SK-N-SH (cell line): Measurements from ENCODE around the gene DNM2. TPM values are rescaled to one million over a fixed set of nuclear protein-coding genes. Genes with fewer than 3 reads are reported as not detected.

ENCODE experiments used
- CTCF ChIA-PET: fragments of 300-600, 350-600 bp; formaldehyde crosslinking; extraction: SDS; loops from one replicate; lab custom pipeline; 2021; lab: Yijun Ruan, JAX
- POLR2A ChIA-PET: fragments of 350-600 bp; sonication (Branson Sonifier 250); formaldehyde crosslinking; extraction: SDS; loops from one replicate; lab custom pipeline; 2020; ENCODE audit warnings: antibody characterized with exemption, inconsistent platforms; lab: Yijun Ruan, JAX
- DNase-seq: peaks from one replicate; pipeline ENCODE4 v3.0.0; 2012
- H2AFZ ChIP-seq: fragments of 200-600 bp; sonication (generic); 2 replicates; pipeline ENCODE4 v1.8.1; 2016; ENCODE audit warnings: antibody characterized with exemption, mild to moderate bottlenecking, low read depth
- H3F3A ChIP-seq: fragments of 200-600 bp; sonication (generic); replicated peaks from 2 replicates; pipeline ENCODE3; 2016; ENCODE audit warnings: antibody characterized with exemption, mild to moderate bottlenecking; ENCODE audit not compliant: insufficient read depth
- H3K27ac ChIP-seq, 2 experiments: fragments of 200-500 bp in 1 of 2; fragments of 200-600 bp in 1 of 2; sonication (Bioruptor generic) in 1 of 2; sonication (generic), shearing (Covaris generic) in 1 of 2; 2 replicates each; pipeline versions ENCODE4 v1.5.1 to v1.6.1; 2014 to 2016; ENCODE audit warnings: low read depth in 2 of 2, inconsistent platforms in 1 of 2, low read length in 1 of 2, mild to moderate bottlenecking in 1 of 2, mixed read lengths in 1 of 2
- H3K27me3 ChIP-seq: fragments of 200-600 bp; sonication (generic), shearing (Covaris generic); 2 replicates; pipeline ENCODE4 v1.6.1; 2016; ENCODE audit warnings: mixed run types; ENCODE audit not compliant: insufficient read depth
- H3K36me3 ChIP-seq, 2 experiments: fragments of 200-500 bp in 1 of 2; fragments of 200-600 bp in 1 of 2; sonication (Bioruptor generic) in 1 of 2; sonication (generic) in 1 of 2; replicated peaks in 1 of 2; 2 replicates each; pipeline versions ENCODE3 to v1.5.1; 2014 to 2016; ENCODE audit warnings: low read length in 1 of 2, mild to moderate bottlenecking in 1 of 2; ENCODE audit not compliant: insufficient read depth in 2 of 2, control insufficient read depth in 1 of 2
- H3K4me1 ChIP-seq, 2 experiments: fragments of 200-500 bp in 1 of 2; fragments of 200-600 bp in 1 of 2; sonication (Bioruptor generic) in 1 of 2; sonication (generic), shearing (Covaris generic) in 1 of 2; 2 replicates each; pipeline versions ENCODE4 v1.5.1 to v1.6.1; 2014 to 2016; ENCODE audit warnings: low read depth in 1 of 2, low read length in 1 of 2, mixed run types in 1 of 2; ENCODE audit not compliant: insufficient read depth in 2 of 2, control insufficient read depth in 1 of 2
- H3K4me2 ChIP-seq: fragments of 200-600 bp; sonication (generic), shearing (Covaris generic); 2 replicates; pipeline ENCODE4 v1.6.1; 2017; ENCODE audit warnings: mixed run types
- H3K4me3 ChIP-seq, 2 experiments: fragments of 200-500 bp in 1 of 2; fragments of 200-600 bp in 1 of 2; sonication (Bioruptor generic) in 1 of 2; sonication (generic), shearing (Covaris generic) in 1 of 2; 2 replicates each; pipeline versions ENCODE4 v1.5.1 to v1.8.1; 2014 to 2016; ENCODE audit warnings: low read depth in 2 of 2, inconsistent platforms in 1 of 2, low read length in 1 of 2, mild to moderate bottlenecking in 1 of 2, mixed read lengths in 1 of 2, moderate library complexity in 1 of 2
- H3K79me2 ChIP-seq: fragments of 200-600 bp; sonication (generic); 2 replicates; pipeline ENCODE4 v1.8.1; 2017; ENCODE audit warnings: mild to moderate bottlenecking; ENCODE audit not compliant: insufficient read depth
- H3K9ac ChIP-seq: fragments of 200-600 bp; sonication (generic); 2 replicates; pipeline ENCODE4 v1.6.1; 2017; ENCODE audit warnings: mixed run types
- H3K9me2 ChIP-seq: fragments of 200-600 bp; sonication (generic); 2 replicates; pipeline ENCODE4 v1.6.1; 2017; ENCODE audit warnings: mixed run types
- H3K9me3 ChIP-seq: fragments of 200-600 bp; sonication (generic); 2 replicates; pipeline ENCODE4 v1.6.1; 2017; ENCODE audit warnings: mixed run types, mild to moderate bottlenecking, moderate library complexity
- H4K20me1 ChIP-seq: fragments of 200-600 bp; sonication (generic); 2 replicates; pipeline ENCODE4 v1.6.1; 2017; ENCODE audit warnings: mild to moderate bottlenecking, mixed run types; ENCODE audit not compliant: insufficient read depth
- CHD2 ChIP-seq: fragments of 150-350 bp; IDR thresholded peaks from 2 replicates; pipeline ENCODE4 v1.6.1; 2018; ENCODE audit warnings: low read length; ENCODE audit not compliant: partially characterized antibody
- EZH2phosphoT487 ChIP-seq: fragments of 200-600 bp; sonication (generic); IDR thresholded peaks from 2 replicates; pipeline ENCODE4 v1.6.1; 2017; ENCODE audit warnings: low read depth, mixed run types, mild to moderate bottlenecking, antibody characterized with exemption, moderate library complexity, borderline replicate concordance
- FOSL2 ChIP-seq: IDR thresholded peaks from 2 replicates; pipeline ENCODE4 v1.4.0; 2012; ENCODE audit warnings: low read depth, mild to moderate bottlenecking, moderate library complexity, borderline replicate concordance
- FOXJ3 ChIP-seq: sonication (generic); formaldehyde crosslinking; IDR thresholded peaks from 2 replicates; pipeline ENCODE4 v1.5.1; 2020; ENCODE audit warnings: mild to moderate bottlenecking, missing genetic modification reagents
- GABPA ChIP-seq: IDR thresholded peaks from 2 replicates; pipeline ENCODE4 v1.4.0; 2012; ENCODE audit warnings: low read depth, mild to moderate bottlenecking
- NFIC ChIP-seq: IDR thresholded peaks from 2 replicates; pipeline ENCODE4 v1.4.0; 2012; ENCODE audit warnings: borderline replicate concordance
- NRF1 ChIP-seq: IDR thresholded peaks from 2 replicates; pipeline ENCODE4 v1.6.1; 2012; ENCODE audit warnings: low read depth, mild to moderate bottlenecking, low read length
- RAD21 ChIP-seq: IDR thresholded peaks from 2 replicates; pipeline ENCODE4 v1.6.1; 2012; ENCODE audit warnings: mild to moderate bottlenecking, low read length
- RFX5 ChIP-seq: IDR thresholded peaks from 2 replicates; pipeline ENCODE4 v1.6.1; 2012; ENCODE audit warnings: mild to moderate bottlenecking, improper control_type of control experiment, low read length
- TEAD4 ChIP-seq: IDR thresholded peaks from 2 replicates; pipeline ENCODE4 v1.4.0; 2012; ENCODE audit warnings: mild to moderate bottlenecking, borderline replicate concordance; ENCODE audit not compliant: insufficient read depth
- YY1 ChIP-seq: IDR thresholded peaks from 2 replicates; pipeline ENCODE4 v1.4.0; 2012; ENCODE audit warnings: low read depth, mild to moderate bottlenecking
- ZBTB33 ChIP-seq: IDR thresholded peaks from 2 replicates; pipeline ENCODE4 v1.4.0; 2012; ENCODE audit warnings: low read depth, borderline replicate concordance
- WGBS: methylation state at CpG from one replicate; pipeline ENCODE4 v1.1.6; 2017; ENCODE audit warnings: low lambda C conversion rate; 5-methylcytosine and 5-hydroxymethylcytosine counted together
- polyA plus RNA-seq, 3 experiments: library from polyadenylated mRNA; depleted of rRNA; stranded (reverse); fragments of >200 nt; gene quantifications; 2 replicates each; pipeline ENCODE4 v1.2.3, GENCODE V29; 2012
- TF ChIP-seq, protein P1 (sequence below): fragments of 150-350 bp; IDR thresholded peaks from 2 replicates; pipeline ENCODE4 v1.6.1; 2016; ENCODE audit warnings: mild to moderate bottlenecking, low read depth, low read length

The DNM2 gene
- polyA plus RNA-seq, 1 of the 3 experiments (the other 2 are of a cell fraction) = 52.5 TPM

DNA sequence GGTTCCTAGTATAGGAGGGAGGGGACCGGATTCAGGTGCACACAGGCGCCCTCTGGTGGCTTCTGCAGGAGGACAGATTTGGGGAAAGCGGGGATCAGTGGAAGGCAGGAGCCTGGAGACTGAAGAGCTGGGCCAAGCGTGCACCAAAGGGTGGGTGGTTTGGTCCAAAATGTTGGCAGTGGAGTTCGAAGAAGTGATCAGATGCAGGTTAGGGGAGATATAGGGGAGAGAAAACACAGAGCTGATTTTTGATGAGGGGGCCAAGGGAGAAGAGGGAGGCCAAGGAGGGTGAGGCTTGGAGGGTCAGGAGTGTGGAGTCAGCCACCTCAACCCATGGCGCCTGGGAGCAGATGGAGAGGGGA lies 146.6 kb downstream of the DNM2 start (continued):
- TF ChIP-seq, protein P1, sequence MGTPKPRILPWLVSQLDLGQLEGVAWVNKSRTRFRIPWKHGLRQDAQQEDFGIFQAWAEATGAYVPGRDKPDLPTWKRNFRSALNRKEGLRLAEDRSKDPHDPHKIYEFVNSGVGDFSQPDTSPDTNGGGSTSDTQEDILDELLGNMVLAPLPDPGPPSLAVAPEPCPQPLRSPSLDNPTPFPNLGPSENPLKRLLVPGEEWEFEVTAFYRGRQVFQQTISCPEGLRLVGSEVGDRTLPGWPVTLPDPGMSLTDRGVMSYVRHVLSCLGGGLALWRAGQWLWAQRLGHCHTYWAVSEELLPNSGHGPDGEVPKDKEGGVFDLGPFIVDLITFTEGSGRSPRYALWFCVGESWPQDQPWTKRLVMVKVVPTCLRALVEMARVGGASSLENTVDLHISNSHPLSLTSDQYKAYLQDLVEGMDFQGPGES = no peak

DNA sequence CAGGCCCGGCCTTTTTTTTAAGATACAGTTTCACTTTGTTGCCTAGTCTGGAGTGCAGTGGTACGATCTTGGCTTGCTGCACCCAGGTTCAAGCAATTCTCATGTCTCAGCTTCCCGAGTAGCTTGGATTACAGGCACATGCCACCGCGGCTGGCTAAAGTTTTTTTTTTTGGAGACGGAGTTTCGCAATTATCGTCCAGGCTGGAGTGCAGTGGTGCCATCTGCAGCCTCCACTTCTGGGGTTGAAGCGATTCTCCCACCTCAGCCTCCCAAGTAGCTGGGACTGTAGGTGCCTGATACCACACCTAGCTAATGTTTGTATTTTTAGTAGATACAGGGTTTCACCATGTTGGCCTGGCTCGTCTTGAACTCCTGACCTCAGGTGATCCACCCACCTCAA lies 148.6 kb downstream of the DNM2 start:
- Histone ChIP-seq H3K79me2 (no peaks in the 10 kb centered on the region), H3K27me3 (no peaks in the 10 kb centered on the region), H4K20me1 (no peaks in the 10 kb centered on the region), H3K4me2 (no peak overlapping the region), H3K9ac (no peak overlapping the region), H3K9me2 (no peaks in the 10 kb centered on the region), H3K4me1 (peaks cover 3 to 4% of the 10 kb centered on the region in 2 experiments; a peak in 1 of 4 replicates), H3K27ac (no peak overlapping the region), H3K9me3 (no peaks in the 10 kb centered on the region), H3F3A (peaks cover 3% of the 10 kb centered on the region), H3K4me3 (no peak overlapping the region), H2AFZ (no peak overlapping the region), H3K36me3 (no peaks in the 10 kb centered on the region)
- 94% methylated on average over 10 of the region's 10 CpGs for WGBS
- CTCF ChIA-PET = interaction anchor here (1.0 to 8.1 kb wide), 7 partner anchors 8 to 171 kb away, joined by 3 to 146 read pairs (median 4); partner anchors contain the start of genes QTRT1 and TMED1
- no peak for DNase-seq
- POLR2A ChIA-PET = interaction anchor here (2.0 kb wide), 1 partner anchor 31 kb away, joined by 4 read pairs; the partner anchor contains the start of gene TMED1
- TF ChIP-seq FOXJ3 (CRISPR knock-in tag) (no peak), YY1 (no peak), NFIC (no peak), ZBTB33 (no peak), NRF1 (no peak), TEAD4 (no peak), RFX5 (no peak), EZH2phosphoT487 (no peak), FOSL2 (no peak), GABPA (no peak), CHD2 (no peak), RAD21 (no peak)
